Natural killer cell (primary cell): ENCODE data around the gene MED13L. TPM values are rescaled to one million over a fixed set of nuclear protein-coding genes. Genes with fewer than 3 reads are reported as not detected.

Experiments used
- ATAC-seq, 3 donors: fragments of 150-1000 bp in 2 of 3; fragments of 200-7000 bp in 1 of 3; cut with Tn5 transposase; 1 replicate in 1 of 3; 2 replicates in 2 of 3; pipeline ENCODE4 v1.10.0; 2021; ENCODE audit warnings: mild to moderate bottlenecking in 2 of 3, moderate library complexity in 2 of 3
- DNase-seq, 2 donors: peaks; one replicate each; pipeline versions ENCODE4 v3.0.0 to v3.0.0-alpha.2; 2013 to 2021; ENCODE audit warnings: mixed read lengths in 1 of 2
- H3K27ac ChIP-seq: one replicate; pipeline ENCODE4 v1.5.1; 2013; ENCODE audit warnings: mild to moderate bottlenecking, low read length
- H3K27me3 ChIP-seq: one replicate; pipeline ENCODE4 v1.6.1; 2013; ENCODE audit warnings: low read length; ENCODE audit not compliant: control insufficient read depth, insufficient read depth
- H3K36me3 ChIP-seq: one replicate; pipeline ENCODE4 v1.6.1; 2013; ENCODE audit warnings: low read length; ENCODE audit not compliant: control insufficient read depth, insufficient read depth
- H3K4me1 ChIP-seq: one replicate; pipeline ENCODE4 v1.6.1; 2013; ENCODE audit warnings: low read length; ENCODE audit not compliant: control insufficient read depth, insufficient read depth
- H3K4me3 ChIP-seq: one replicate; pipeline ENCODE4 v1.5.1; 2013; ENCODE audit warnings: low read length
- H3K9me3 ChIP-seq: one replicate; pipeline ENCODE4 v1.6.1; 2013; ENCODE audit warnings: low read length; ENCODE audit not compliant: control insufficient read depth, insufficient read depth
- H3K27ac Mint-ChIP-seq, 2 donors: one replicate each; pipeline ENCODE4 v1.8.0; 2022; ENCODE audit warnings: mild to moderate bottlenecking in 2 of 2, mixed read lengths in 2 of 2, moderate library complexity in 1 of 2
- H3K27me3 Mint-ChIP-seq, 2 donors: one replicate each; pipeline ENCODE4 v1.8.0; 2022; ENCODE audit warnings: low read depth in 2 of 2, mixed read lengths in 2 of 2
- H3K36me3 Mint-ChIP-seq: one replicate; pipeline ENCODE4 v1.8.0; 2022; ENCODE audit warnings: mixed read lengths
- H3K4me1 Mint-ChIP-seq, 2 donors: one replicate each; pipeline ENCODE4 v1.8.0; 2022; ENCODE audit warnings: mixed read lengths in 2 of 2
- H3K4me3 Mint-ChIP-seq: one replicate; pipeline ENCODE4 v1.8.0; 2022; ENCODE audit warnings: mild to moderate bottlenecking, moderate library complexity, mixed read lengths
- H3K9me3 Mint-ChIP-seq, 2 donors: one replicate each; pipeline ENCODE4 v1.8.0; 2022; ENCODE audit warnings: mixed read lengths in 2 of 2
- CTCF ChIP-seq: fragments of 200-600 bp; IDR thresholded peaks from one replicate; pipeline ENCODE4 v1.8.0; 2022; ENCODE audit warnings: antibody characterized with exemption
- WGBS: methylation state at CpG from one replicate; pipeline ENCODE4 v1.1.7; 2013; ENCODE audit warnings: missing lambda C conversion rate; ENCODE audit not compliant: insufficient coverage; 5-methylcytosine and 5-hydroxymethylcytosine counted together
- intact Hi-C: fragments of 100-400 bp; cut with micrococcal nuclease; formaldehyde crosslinking; loops from one replicate; pipeline ENCODE4 v1.14.2; 2022
- total RNA-seq, 4 donors: library from RNA; stranded (reverse); fragments of 120-200 nt in 1 of 4; gene quantifications; one replicate each; pipeline versions ENCODE4 v1.2.3 to v1.2.4, GENCODE V29; 2013 to 2022

The MED13L gene
- total RNA-seq, 3 donors from 2014 or later (not counting 1 experiment from before 2014, with no cell fraction given): 237 to 316 (median 240) TPM

DNA sequence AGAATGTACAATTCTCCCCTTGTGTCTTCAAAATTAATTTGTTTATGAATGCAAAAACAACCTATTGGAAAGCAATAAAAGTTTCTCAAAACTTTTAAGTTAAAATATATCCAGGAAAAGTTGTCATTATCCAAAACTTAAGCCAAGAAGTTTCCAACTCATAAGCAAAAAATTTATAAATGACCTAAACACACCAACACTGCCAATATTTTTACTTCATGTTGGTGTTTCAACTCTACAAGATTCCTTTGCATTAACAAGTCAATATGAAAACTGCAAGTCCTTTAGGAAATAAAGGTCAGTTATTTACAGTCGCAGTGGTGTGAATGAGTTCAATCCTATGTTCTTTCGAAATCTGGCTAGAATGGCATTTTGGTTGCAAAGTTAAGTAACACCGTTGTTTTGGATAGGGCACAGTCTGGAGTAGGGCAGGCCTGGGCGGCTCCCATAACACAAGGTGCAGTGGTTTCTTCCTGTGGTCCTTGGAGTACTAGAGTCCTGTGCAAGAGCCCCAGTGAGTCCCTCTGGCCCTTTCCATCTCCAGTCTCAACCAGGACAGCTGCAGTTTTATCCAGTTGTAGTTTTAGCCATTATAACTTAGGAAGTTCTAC is 151.4 kb downstream of the MED13L start:
- Mint-ChIP-seq H3K27ac (peak overlapping the region in 1 of 2 donors; percentile 44), H3K4me3 (no peak overlapping the region), H3K4me1 (peaks cover 63 to 68% of the 10 kb centered on the region in 2 donors), H3K36me3 (no peaks in the 10 kb centered on the region), H3K27me3 (no peaks in the 10 kb centered on the region), H3K9me3 (no peaks in the 10 kb centered on the region)
- H3K9me3 ChIP-seq: no peaks in the 10 kb centered on the region
- ATAC-seq (no peak), DNase-seq (no peak)
- no peaks in the 10 kb centered on the region for H3K36me3 ChIP-seq
- no peaks in the 10 kb centered on the region for H3K27me3 ChIP-seq
- intact Hi-C loops: no loop called here
- H3K4me3 ChIP-seq: no peak overlapping the region
- H3K4me1 ChIP-seq: peaks cover 5% of the 10 kb centered on the region
- TF ChIP-seq CTCF: no peak
- WGBS: 88% methylated on average over 4 of the region's 4 CpGs
- no peak overlapping the region for H3K27ac ChIP-seq

DNA sequence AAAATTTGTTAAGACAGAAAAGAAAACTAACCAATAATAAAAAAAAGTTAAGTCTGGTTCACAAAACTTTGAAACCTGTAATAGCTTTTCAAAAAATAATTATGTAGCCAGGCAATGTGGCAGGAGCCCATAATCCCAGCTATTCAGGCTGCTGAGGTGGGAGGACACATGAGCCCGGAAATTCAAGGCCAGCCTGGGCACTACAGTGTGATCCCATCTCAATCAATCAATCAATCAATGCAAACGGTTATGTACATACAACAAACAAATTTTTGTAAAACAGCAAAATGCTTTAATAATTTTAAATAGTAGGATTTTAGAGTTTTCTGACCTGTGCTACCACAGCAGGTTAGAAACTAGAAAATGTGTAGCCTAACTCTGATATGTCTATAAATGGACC is 152.4 kb downstream of the MED13L start:
- H3K27me3 Mint-ChIP-seq: no peaks in the 10 kb centered on the region
- no peaks in the 10 kb centered on the region for H3K9me3 Mint-ChIP-seq
- H3K9me3 ChIP-seq: no peaks in the 10 kb centered on the region
- no peak overlapping the region for H3K4me3 Mint-ChIP-seq
- peaks cover 5% of the 10 kb centered on the region for H3K4me1 ChIP-seq
- intact Hi-C loops: no loop called here
- H3K4me1 Mint-ChIP-seq: peaks cover 62 to 64% of the 10 kb centered on the region in 2 donors
- WGBS: 100% methylated on average over 1 of the region's 2 CpGs
- no peak for TF ChIP-seq CTCF
- no peak overlapping the region for H3K27ac ChIP-seq
- no peaks in the 10 kb centered on the region for H3K27me3 ChIP-seq
- H3K27ac Mint-ChIP-seq: no peak overlapping the region
- H3K4me3 ChIP-seq: no peak overlapping the region
- ATAC-seq: no peak
- DNase-seq: no peak
- H3K36me3 Mint-ChIP-seq: no peaks in the 10 kb centered on the region
- no peaks in the 10 kb centered on the region for H3K36me3 ChIP-seq

DNA sequence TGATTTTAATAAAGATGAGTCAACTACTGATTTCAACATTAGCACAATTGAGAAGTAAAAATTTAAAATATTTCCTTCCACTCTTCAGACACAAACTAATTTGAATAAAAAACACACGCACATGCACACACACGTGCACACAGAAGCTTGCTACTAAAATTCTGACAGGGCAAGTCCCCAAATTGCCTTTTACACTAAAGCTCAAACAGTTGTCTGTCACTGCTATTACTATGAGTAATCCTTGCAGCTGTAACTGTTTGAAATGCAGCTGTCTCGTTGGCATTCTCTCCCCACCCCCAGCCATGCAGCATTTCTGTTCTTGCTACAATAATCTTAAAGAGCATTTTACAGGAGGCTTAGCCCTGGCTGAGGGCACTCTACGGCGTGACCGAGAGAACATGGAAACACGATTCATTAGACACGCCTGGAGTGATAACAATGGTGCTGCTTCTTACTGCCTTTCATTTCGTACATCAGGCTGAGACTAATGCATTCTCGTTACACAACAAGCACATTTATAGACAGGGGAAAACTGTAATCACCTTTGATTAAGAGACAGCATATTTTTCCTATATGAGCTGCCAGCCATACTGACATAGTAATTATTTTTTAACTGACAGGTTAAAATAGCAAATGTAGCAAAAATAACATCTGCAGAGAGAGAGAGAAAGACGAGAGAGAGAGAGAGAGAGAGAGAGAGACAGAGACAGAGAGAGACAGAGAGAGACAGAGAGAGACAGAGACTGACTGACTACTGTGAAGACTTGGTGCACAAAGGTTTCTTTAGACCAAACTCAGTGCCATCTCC is 153.8 kb downstream of the MED13L start:
- Histone ChIP-seq H3K27me3 (no peaks in the 10 kb centered on the region), H3K9me3 (no peaks in the 10 kb centered on the region), H3K4me1 (peaks cover 5% of the 10 kb centered on the region), H3K4me3 (no peak overlapping the region), H3K36me3 (no peaks in the 10 kb centered on the region), H3K27ac (no peak overlapping the region)
- no peak for TF ChIP-seq CTCF
- Mint-ChIP-seq H3K27ac (no peak overlapping the region), H3K4me3 (no peak overlapping the region), H3K9me3 (no peaks in the 10 kb centered on the region), H3K36me3 (no peaks in the 10 kb centered on the region), H3K27me3 (no peaks in the 10 kb centered on the region), H3K4me1 (peaks cover 63 to 72% of the 10 kb centered on the region in 2 donors)
- WGBS: 72% methylated on average over 11 of the region's 11 CpGs
- ATAC-seq (peak in 1 of 3 donors; percentile 21), DNase-seq (peak in 1 of 2 donors; percentile 29)
- intact Hi-C loops: no loop called here
